Kasumi-1 (cell line): Measurements from ENCODE around the gene MUL1.

Experiments used
- DNase-seq, 2 experiments: peaks; one replicate each; lab custom pipeline; 2025; lab: John Stamatoyannopoulos, UW

The MUL1 gene

DNA sequence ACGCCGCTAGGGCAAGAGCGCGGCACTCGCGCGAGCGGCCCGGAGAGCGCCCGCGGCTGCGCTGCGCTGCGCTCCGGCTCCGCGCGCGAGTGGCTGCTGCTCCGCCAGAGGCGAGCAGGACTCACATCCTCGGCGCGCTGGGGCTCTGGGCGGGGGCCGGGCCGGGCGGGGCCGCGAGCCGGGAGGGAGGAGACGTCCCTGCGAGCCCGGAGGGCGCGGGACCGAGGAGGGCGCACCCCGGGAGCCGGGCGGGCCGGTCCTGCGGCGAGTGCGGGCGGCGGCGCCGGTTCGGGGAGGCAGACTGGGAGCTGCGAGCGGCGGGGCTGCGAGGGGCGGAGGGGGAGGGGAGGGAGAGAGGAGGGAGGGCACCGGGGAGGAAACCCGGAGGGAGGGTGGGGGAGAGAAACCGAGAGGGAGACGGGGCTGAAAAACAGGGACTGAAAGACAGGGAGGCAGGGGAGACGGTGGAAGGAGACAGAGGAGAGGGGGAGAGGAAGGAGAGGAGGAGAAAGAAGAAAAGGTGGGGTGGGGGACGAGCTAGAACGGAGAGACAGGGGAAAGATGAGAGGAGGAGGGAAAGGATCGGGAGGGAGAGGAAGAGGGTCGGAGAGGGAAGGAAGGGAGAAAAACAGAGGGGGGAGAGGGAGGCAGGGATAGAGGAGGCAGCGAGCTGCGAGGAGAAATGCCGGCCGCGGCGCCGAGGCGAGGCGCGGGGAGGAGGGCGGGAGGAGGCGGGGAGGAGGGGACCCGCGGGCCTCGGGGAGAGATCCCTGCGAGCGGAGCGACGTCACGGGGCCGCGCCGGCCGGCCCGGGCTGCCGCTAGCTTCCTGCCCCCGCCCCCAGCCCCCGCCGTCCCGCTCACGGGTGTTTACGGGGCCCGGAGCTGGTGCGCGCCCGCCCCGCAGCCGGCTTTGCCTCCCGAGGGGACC, 22.2 kb downstream of the MUL1 start, which contains the start of gene CAMK2N1:
TSS of gene CAMK2N1 (minus strand) at position 684 of the 930 bp plus-strand sequence. CDS start 831 bp downstream, outside the sequence.
- no peak for DNase-seq

DNA sequence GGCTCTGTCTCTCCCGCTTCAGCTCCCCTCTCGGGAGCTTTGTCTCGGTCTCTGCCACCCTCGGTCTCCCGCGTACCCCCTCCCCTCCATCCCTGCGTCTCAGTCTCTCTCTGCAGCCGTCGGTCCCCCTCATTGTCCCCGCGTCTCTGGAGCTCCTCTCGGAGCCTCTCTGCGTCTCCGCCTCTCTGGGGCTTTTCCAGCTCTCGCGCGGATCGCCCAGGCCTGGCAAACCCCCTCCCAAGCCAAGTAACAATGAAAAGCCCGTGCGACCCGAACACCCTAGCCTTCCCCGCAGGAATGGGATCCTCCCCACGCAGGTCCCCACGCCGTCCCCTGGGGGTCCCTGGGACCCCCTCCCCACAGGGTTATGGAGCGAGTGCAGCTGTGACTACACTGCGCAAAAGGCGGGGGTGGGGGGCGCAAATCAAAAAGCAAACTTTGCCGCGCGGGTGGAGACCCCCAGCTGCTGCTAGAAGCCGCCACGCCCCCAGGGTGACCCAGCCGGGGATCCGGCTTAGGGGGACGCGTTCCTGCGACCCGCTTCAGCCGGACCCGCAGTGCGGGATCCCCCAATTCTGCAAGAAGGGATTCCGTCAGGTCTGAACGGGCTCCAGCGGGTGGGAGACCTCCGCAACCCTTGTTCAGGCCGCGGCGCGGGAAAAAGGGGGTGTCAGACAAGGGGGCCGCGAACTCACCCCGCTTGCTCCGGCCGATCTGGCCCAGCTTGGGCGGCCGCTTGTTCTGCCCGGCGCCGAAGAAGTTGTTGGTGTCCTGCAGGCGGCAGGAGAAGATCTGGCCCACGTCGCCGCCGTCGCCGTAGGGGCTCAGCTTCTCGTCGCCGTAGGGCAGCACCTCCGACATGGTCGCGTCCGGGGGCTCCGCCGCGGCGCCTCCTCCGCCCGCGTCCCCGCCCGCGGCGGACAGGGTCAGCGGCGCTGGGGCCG, 23.2 kb downstream of the MUL1 start:
- no peak for DNase-seq

- no peak for DNase-seq
Observed at GRCh38 chr1:20483833-20484518, 24.0 kb downstream of the MUL1 start.

GRCh38 chr1:20483098-20483832, 24.7 kb downstream of the MUL1 start:
- no peak for DNase-seq

- DNase-seq: no peak
Observed at GRCh38 chr1:20481643-20482498, 26.1 kb downstream of the MUL1 start.

DNA sequence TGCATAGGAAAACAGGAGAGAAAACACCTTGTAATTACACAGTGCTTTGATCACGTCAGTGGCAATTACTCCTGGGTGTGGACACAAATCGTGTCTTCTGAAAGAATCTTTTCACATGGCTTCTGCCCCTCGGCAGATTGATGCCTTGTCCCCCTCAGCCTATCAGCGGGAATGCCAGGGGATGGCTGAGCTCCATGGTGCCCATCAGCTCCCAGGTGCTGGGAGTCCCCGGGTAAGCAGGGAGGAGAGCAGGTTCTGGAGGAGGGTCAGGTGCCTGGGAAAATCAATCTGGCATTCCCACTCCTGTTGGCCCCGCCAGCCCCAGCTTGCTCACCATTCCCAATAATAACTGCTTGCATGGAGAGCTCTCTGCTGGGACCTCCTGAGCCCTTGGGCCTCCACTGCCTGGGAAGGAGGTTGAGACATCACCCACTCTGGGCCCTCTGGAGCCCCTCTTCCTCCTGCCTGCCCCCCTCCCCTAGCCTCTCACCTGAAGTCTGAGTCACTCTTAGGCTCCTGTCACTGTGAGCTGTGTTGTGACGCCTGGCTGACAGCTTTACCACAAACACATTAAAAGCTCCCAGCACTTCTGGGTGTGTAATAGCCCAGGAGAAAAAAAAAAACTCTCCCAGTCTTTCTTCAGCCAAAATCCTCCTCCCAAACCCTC, 26.9 kb downstream of the MUL1 start:
- no peak for DNase-seq

- DNase-seq: no peak
Observed at GRCh38 chr1:20480243-20480944, 27.6 kb downstream of the MUL1 start.

- DNase-seq: no peak
Observed at GRCh38 chr1:20479840-20480239, 28.1 kb downstream of the MUL1 start.

DNA sequence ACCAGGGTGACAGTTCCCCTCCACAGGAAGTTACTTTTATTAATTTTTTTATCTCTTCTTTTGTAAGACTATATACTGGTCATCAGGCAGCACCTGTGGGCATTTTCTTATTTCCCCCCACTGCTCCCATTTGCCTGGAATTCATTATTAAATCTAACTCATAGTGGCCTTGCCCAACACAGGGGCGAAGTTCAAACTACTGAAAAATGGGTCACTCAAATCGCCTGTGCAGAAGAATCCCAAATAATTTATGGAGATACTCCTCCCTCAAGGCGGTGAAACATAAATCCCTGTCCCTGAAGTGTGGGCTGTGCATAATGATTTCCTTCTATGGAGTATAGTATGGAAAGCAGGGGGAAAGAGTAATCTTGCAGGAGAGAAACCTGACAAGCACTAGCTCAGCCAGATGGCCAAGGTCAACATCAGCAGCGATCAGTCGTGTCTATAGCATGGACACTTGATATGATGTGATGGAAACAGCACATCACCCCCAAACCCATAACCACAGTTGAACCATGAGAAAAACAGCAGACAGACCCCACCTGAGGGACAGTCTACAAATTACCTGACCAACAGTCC, 29.8 kb downstream of the MUL1 start:
- DNase-seq: no peak

GRCh38 chr1:20477348-20478056, 30.4 kb downstream of the MUL1 start:
- DNase-seq: no peak

DNA sequence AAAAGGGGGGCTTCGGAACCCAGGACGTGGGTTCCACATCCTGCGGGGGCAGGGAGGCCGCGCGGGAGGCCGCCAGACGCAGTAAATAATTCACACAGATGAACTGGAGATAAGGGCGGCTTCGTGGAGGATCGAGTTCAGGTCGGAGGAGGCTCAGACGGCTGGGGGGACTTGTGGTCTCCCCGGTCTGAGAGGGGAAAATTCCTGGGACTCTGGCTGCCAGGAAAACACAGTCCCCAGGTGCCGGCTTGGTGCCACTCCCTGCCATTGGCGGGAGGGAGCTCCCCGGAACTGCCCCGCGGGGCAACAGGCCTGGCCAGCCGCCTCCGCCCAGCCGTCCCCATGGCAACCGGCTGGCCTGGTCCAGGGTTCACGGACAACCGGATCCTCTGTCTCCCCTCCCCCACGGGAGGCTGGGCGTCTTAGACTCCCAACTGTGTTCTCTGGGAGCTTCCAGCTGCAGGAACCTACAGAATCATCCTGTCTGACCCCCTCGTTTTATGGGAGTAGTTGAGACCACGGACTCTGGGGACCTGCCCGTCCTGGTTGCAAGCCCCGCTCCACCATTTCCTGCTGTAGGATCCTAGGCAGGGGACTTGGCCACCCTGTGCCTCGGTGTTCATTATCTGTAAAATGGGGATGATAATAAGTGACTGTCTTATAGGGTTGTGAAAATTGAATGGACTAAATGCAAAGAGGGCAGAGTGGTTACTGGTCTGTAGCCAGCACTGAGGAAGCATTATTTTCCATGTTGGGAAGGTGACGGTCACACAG, 31.5 kb downstream of the MUL1 start:
- DNase-seq: no peak

DNA sequence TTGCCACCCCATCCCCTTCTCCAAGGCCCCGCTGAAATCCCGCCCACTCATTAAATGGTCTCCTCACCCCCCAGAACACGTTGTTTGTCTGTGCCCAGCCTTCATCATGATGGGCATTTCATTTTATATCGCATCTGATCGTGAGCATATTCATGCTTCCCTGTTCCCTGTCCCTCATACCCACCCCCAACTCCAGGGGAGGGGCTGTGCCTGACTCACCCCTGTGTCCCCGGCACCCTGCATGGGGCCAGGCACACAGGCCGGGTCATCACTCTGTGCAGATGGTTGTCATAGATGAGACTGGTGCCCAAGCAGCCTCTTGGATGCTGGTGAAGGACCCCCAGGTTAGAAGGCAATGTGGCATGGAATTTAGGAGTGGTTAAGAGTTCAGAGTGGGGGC, 33.0 kb downstream of the MUL1 start:
- no peak for DNase-seq

GRCh38 chr1:20474333-20474975, 33.5 kb downstream of the MUL1 start:
- no peak for DNase-seq

- no peak for DNase-seq
Observed at GRCh38 chr1:20473894-20474293, 34.1 kb downstream of the MUL1 start.

- DNase-seq: no peak
Observed at GRCh38 chr1:20472860-20473711, 34.9 kb downstream of the MUL1 start.

DNA sequence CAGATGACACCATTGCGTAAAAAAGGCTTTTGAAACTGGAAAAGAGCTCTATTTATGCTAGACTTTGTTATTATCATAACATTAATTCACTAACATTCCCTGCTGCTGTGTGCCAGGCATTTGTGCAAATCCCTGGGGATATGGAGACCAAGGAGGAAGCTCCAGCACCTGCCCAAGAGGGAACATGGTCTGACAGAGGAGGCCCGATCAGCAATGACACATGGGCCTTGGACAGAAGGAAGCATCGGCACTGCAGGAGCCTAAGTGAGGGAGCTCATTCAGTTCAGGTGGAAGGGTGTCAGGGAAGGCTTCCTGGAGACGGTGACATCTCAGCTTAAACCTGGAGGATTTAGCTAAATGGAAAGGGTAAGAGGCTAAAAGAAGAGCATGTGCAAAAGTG, 35.8 kb downstream of the MUL1 start:
- no peak for DNase-seq
